ENCODE results near the gene TMEM184A.
A peak's percentile ranks its signal among the peaks of the same experiment; 100 is the strongest.
"Not testable (repeated sequence)": the region's sequence is repeated elsewhere in the genome, so short reads cannot be mapped to it uniquely, and the experiment has no call there.

Gene TMEM184A

GRCh38 chr7:1523208-1523607 is 32.8 kb downstream of the TMEM184A start:
- no peak for DNase-seq (ENCODE audit: low read depth, low spot score)

- no peak for DNase-seq (ENCODE audit: low read depth, low spot score)
Observed at GRCh38 chr7:1521456-1521855, 34.5 kb downstream of the TMEM184A start.

- DNase-seq (ENCODE audit: low read depth, low spot score) = no peak
Observed at GRCh38 chr7:1520539-1521234, 35.3 kb downstream of the TMEM184A start.

- DNase-seq (ENCODE audit: low read depth, low spot score) = not testable (repeated sequence)
Observed at GRCh38 chr7:1519322-1519922, 36.6 kb downstream of the TMEM184A start.

GRCh38 chr7:1516586-1517251 is 39.3 kb downstream of the TMEM184A start:
- no peak for DNase-seq (ENCODE audit: low read depth, low spot score)

- DNase-seq (ENCODE audit: low read depth, low spot score) = not testable (repeated sequence)
Observed at GRCh38 chr7:1515509-1515967, 40.5 kb downstream of the TMEM184A start.

- no peak for DNase-seq (ENCODE audit: low read depth, low spot score)
Observed at GRCh38 chr7:1514995-1515401, 41.0 kb downstream of the TMEM184A start.

- DNase-seq (ENCODE audit: low read depth, low spot score) = no peak
Observed at GRCh38 chr7:1514407-1514806, 41.6 kb downstream of the TMEM184A start.

GRCh38 chr7:1513657-1514095 is 42.3 kb downstream of the TMEM184A start:
- no peak for DNase-seq (ENCODE audit: low read depth, low spot score)

GRCh38 chr7:1512781-1513656 is 43.0 kb downstream of the TMEM184A start:
- no peak for DNase-seq (ENCODE audit: low read depth, low spot score)

GRCh38 chr7:1511444-1512422 is 44.3 kb downstream of the TMEM184A start:
- no peak for DNase-seq (ENCODE audit: low read depth, low spot score)

- no peak for DNase-seq (ENCODE audit: low read depth, low spot score)
Observed at GRCh38 chr7:1510780-1511154, 45.2 kb downstream of the TMEM184A start.

- no peak for DNase-seq (ENCODE audit: low read depth, low spot score)
Observed at GRCh38 chr7:1509226-1509625, 46.8 kb downstream of the TMEM184A start.

GRCh38 chr7:1508277-1508758 is 47.7 kb downstream of the TMEM184A start:
- no peak for DNase-seq (ENCODE audit: low read depth, low spot score)

GRCh38 chr7:1505731-1506550 is 50.1 kb downstream of the TMEM184A start:
- no peak for DNase-seq (ENCODE audit: low read depth, low spot score)

GRCh38 chr7:1503816-1504775 is 51.9 kb downstream of the TMEM184A start, which contains the start of gene INTS1:
Gene INTS1, minus strand, starts transcription at chr7:1504389. Its CDS starts 429 bp downstream, at chr7:1503960.
- DNase-seq (ENCODE audit: low read depth, low spot score) = peak; percentile 77

GRCh38 chr7:1503390-1503789 is 52.6 kb downstream of the TMEM184A start:
- no peak for DNase-seq (ENCODE audit: low read depth, low spot score)

- no peak for DNase-seq (ENCODE audit: low read depth, low spot score)
Observed at GRCh38 chr7:1502845-1503244, 53.2 kb downstream of the TMEM184A start.
